Caco-2 (cell line): ENCODE measurements around the gene ALK. TPM values are rescaled to one million over a fixed set of nuclear protein-coding genes. Genes with fewer than 3 reads are reported as not detected.

Experiments
- BruUV-seq: library from RNA; stranded (reverse); fragments of 400-500 nt; replicated peaks from 2 replicates; lab custom pipeline; 2021; lab: Mats Ljungman, UMichigan
- CTCF ChIA-PET: fragments of 300-600 bp; sonication (Branson Sonifier 250); formaldehyde crosslinking; loops from one replicate; lab custom pipeline; 2022; ENCODE audit warnings: antibody characterized with exemption; lab: Charles Lee
- POLR2A ChIA-PET: fragments of 300-600 bp; sonication (Branson Sonifier 250); formaldehyde crosslinking; loops from one replicate; lab custom pipeline; 2022; ENCODE audit warnings: antibody characterized with exemption; lab: Charles Lee
- DNase-seq, 2 experiments: peaks; one replicate each; pipeline versions ENCODE4 v3.0.0 to v3.0.0-alpha.2; 2020 to 2022
- H3K27me3 ChIP-seq: replicated peaks from 2 replicates; pipeline ENCODE4 v1.6.0; 2011; ENCODE audit warnings: low read length; ENCODE audit not compliant: control insufficient read depth, insufficient read depth
- H3K36me3 ChIP-seq: 2 replicates; pipeline ENCODE4 v1.5.1; 2011; ENCODE audit warnings: low read length; ENCODE audit not compliant: control insufficient read depth, insufficient read depth
- H3K4me1 ChIP-seq: fragments of 250-450 bp; sonication (Bioruptor Pico); 2 replicates; pipeline ENCODE4 v1.5.1; 2020; ENCODE audit warnings: mild to moderate bottlenecking
- H3K4me3 ChIP-seq: 2 replicates; pipeline ENCODE4 v1.5.1; 2011; ENCODE audit warnings: low read depth, mild to moderate bottlenecking, control low read depth, low read length
- H3K9me3 ChIP-seq: fragments of 250-450 bp; sonication (Bioruptor Pico); 2 replicates; pipeline ENCODE4 v1.5.1; 2020; ENCODE audit warnings: mild to moderate bottlenecking, moderate library complexity
- H3K27ac Mint-ChIP-seq: one replicate; pipeline ENCODE4 v1.8.0; 2022; ENCODE audit warnings: mixed read lengths; ENCODE audit not compliant: unreplicated experiment
- H3K27me3 Mint-ChIP-seq: one replicate; pipeline ENCODE4 v1.8.0; 2022; ENCODE audit warnings: mixed read lengths; ENCODE audit not compliant: insufficient read depth, unreplicated experiment
- H3K36me3 Mint-ChIP-seq: one replicate; pipeline ENCODE4 v1.8.0; 2022; ENCODE audit warnings: mild to moderate bottlenecking, mixed read lengths; ENCODE audit not compliant: insufficient read depth, unreplicated experiment
- H3K4me1 Mint-ChIP-seq: one replicate; pipeline ENCODE4 v1.8.0; 2022; ENCODE audit warnings: low read depth, mixed read lengths; ENCODE audit not compliant: unreplicated experiment
- H3K4me3 Mint-ChIP-seq: one replicate; pipeline ENCODE4 v1.8.0; 2022; ENCODE audit warnings: mild to moderate bottlenecking, moderate library complexity, mixed read lengths; ENCODE audit not compliant: unreplicated experiment
- H3K9me3 Mint-ChIP-seq: one replicate; pipeline ENCODE4 v1.8.0; 2022; ENCODE audit warnings: mixed read lengths; ENCODE audit not compliant: unreplicated experiment
- CTCF ChIP-seq, 2 experiments: fragments of 200-600 bp in 1 of 2; IDR thresholded peaks; 1 replicate in 1 of 2; 2 replicates in 1 of 2; pipeline versions ENCODE4 v1.5.1 to v1.8.0; 2011 to 2022; ENCODE audit warnings: antibody characterized with exemption in 1 of 2, control low read depth in 1 of 2, inconsistent platforms in 1 of 2, low read depth in 1 of 2, low read length in 1 of 2, mild to moderate bottlenecking in 1 of 2, moderate library complexity in 1 of 2; ENCODE audit not compliant: insufficient read depth in 1 of 2, severe bottlenecking in 1 of 2, unreplicated experiment in 1 of 2
- intact Hi-C: fragments of 100-400 bp; cut with micrococcal nuclease; formaldehyde crosslinking; loops from one replicate; pipeline ENCODE4 v1.10.0; 2022; ENCODE audit not compliant: unreplicated experiment
- total RNA-seq: library from RNA; stranded (reverse); gene quantifications from 2 replicates; pipeline ENCODE4 v1.2.3, GENCODE V29; 2022

ALK gene
- total RNA-seq, 1 experiment from 2014 or later, result 0.11 TPM

- H3K9me3 Mint-ChIP-seq, result no peaks in the 10 kb centered on the region
- intact Hi-C loops, result no loop called here
- no TSS peak for BruUV-seq
- TF ChIP-seq CTCF (IDR thresholded peaks at IDR 0.05; ENCODE audit: insufficient read depth in 1 of 2, low read depth in 1 of 2, low read length in 1 of 2, severe bottlenecking in 1 of 2, unreplicated experiment in 1 of 2), result no peak
- no peaks in the 10 kb centered on the region for H3K27me3 ChIP-seq
- no peaks in the 10 kb centered on the region for H3K36me3 ChIP-seq
- no peak overlapping the region for H3K4me3 Mint-ChIP-seq
- peaks cover 14% of the 10 kb centered on the region for H3K27me3 Mint-ChIP-seq
- H3K36me3 Mint-ChIP-seq, result no peaks in the 10 kb centered on the region
- H3K9me3 ChIP-seq, result no peaks in the 10 kb centered on the region
- no peak overlapping the region for H3K4me3 ChIP-seq
- ChIA-PET CTCF (no interaction called here), POLR2A (no interaction called here)
- no peak overlapping the region for H3K27ac Mint-ChIP-seq
- DNase-seq, result no peak
- H3K4me1 Mint-ChIP-seq, result no peaks in the 10 kb centered on the region
- no peaks in the 10 kb centered on the region for H3K4me1 ChIP-seq
Observed at GRCh38 chr2:29936020-29936419, 14.6 kb upstream of the ALK start.

- H3K27me3 ChIP-seq, result no peaks in the 10 kb centered on the region
- H3K36me3 ChIP-seq, result no peaks in the 10 kb centered on the region
- H3K9me3 Mint-ChIP-seq, result no peaks in the 10 kb centered on the region
- ChIA-PET CTCF (no interaction called here), POLR2A (no interaction called here)
- no peak overlapping the region for H3K4me3 Mint-ChIP-seq
- no peak overlapping the region for H3K27ac Mint-ChIP-seq
- no peak for TF ChIP-seq CTCF (IDR thresholded peaks at IDR 0.05; ENCODE audit: insufficient read depth in 1 of 2, low read depth in 1 of 2, low read length in 1 of 2, severe bottlenecking in 1 of 2, unreplicated experiment in 1 of 2)
- no peak for DNase-seq
- no peaks in the 10 kb centered on the region for H3K4me1 ChIP-seq
- H3K4me3 ChIP-seq, result no peak overlapping the region
- BruUV-seq, result no TSS peak
- intact Hi-C loops, result no loop called here
- H3K36me3 Mint-ChIP-seq, result no peaks in the 10 kb centered on the region
- H3K9me3 ChIP-seq, result no peaks in the 10 kb centered on the region
- no peaks in the 10 kb centered on the region for H3K4me1 Mint-ChIP-seq
- H3K27me3 Mint-ChIP-seq, result peaks cover 14% of the 10 kb centered on the region
Observed at GRCh38 chr2:29931818-29932217, 10.4 kb upstream of the ALK start.

- TF ChIP-seq CTCF (IDR thresholded peaks at IDR 0.05; ENCODE audit: insufficient read depth in 1 of 2, low read depth in 1 of 2, low read length in 1 of 2, severe bottlenecking in 1 of 2, unreplicated experiment in 1 of 2), result peak; percentile 90 to 92
- no peaks in the 10 kb centered on the region for H3K9me3 Mint-ChIP-seq
- peaks cover 15% of the 10 kb centered on the region for H3K27me3 Mint-ChIP-seq
- H3K4me1 ChIP-seq, result no peaks in the 10 kb centered on the region
- ChIA-PET CTCF (interaction anchor here (0.5 to 1.8 kb wide), 15 partner anchors 10 to 223 kb away, joined by 3 to 19 read pairs (median 3); partner anchors contain the start of gene YPEL5), POLR2A (no interaction called here)
- H3K27me3 ChIP-seq, result no peaks in the 10 kb centered on the region
- no peak overlapping the region for H3K27ac Mint-ChIP-seq
- intact Hi-C loops, result loop anchor here (1.0 kb wide), 3 partner anchors 103 to 192 kb away; no protein-coding TSS in a partner anchor
- H3K36me3 ChIP-seq, result no peaks in the 10 kb centered on the region
- H3K4me3 ChIP-seq, result no peak overlapping the region
- peak; percentile 52 to 69 for DNase-seq
- no TSS peak for BruUV-seq
- no peak overlapping the region for H3K4me3 Mint-ChIP-seq
- H3K36me3 Mint-ChIP-seq, result no peaks in the 10 kb centered on the region
- H3K9me3 ChIP-seq, result no peaks in the 10 kb centered on the region
- no peaks in the 10 kb centered on the region for H3K4me1 Mint-ChIP-seq
Observed at GRCh38 chr2:29923110-29923721, 1.8 kb upstream of the ALK start.
